HL-60 (cell line): ENCODE data around the gene SASH1.
A peak's percentile ranks its signal among the peaks of the same experiment; 100 is the strongest.

Experiments
- DNase-seq, 2 experiments: peaks; one replicate each; pipeline ENCODE4 v3.0.0-alpha.2; 2010 to 2020; ENCODE audit warnings: low read depth in 1 of 2, low spot score in 1 of 2
- H3K27ac ChIP-seq: fragments of 250-450 bp; sonication (Bioruptor Pico); replicated peaks from 2 replicates; pipeline ENCODE4 v1.5.1; 2020; ENCODE audit warnings: mild to moderate bottlenecking, moderate library complexity
- H3K27me3 ChIP-seq: fragments of 250-450 bp; sonication (Bioruptor Pico); 2 replicates; pipeline ENCODE4 v1.5.1; 2021; ENCODE audit warnings: mild to moderate bottlenecking, moderate library complexity; ENCODE audit not compliant: insufficient read depth, poor library complexity, severe bottlenecking
- H3K4me3 ChIP-seq: replicated peaks from 2 replicates; pipeline ENCODE4 v1.5.1; 2011; ENCODE audit warnings: mild to moderate bottlenecking, control low read depth, low read length; ENCODE audit not compliant: insufficient read depth
- GABPA ChIP-seq: IDR thresholded peaks from 2 replicates; pipeline ENCODE4 v1.6.1; 2012; ENCODE audit warnings: low read depth
- POLR2AphosphoS5 ChIP-seq: IDR thresholded peaks from 2 replicates; pipeline ENCODE4 v1.6.1; 2012; ENCODE audit warnings: low read depth
- REST ChIP-seq: IDR thresholded peaks from 2 replicates; pipeline ENCODE4 v1.6.1; 2012; ENCODE audit warnings: low read depth; ENCODE audit not compliant: insufficient replicate concordance
- SPI1 ChIP-seq: IDR thresholded peaks from 2 replicates; pipeline ENCODE4 v1.6.1; 2012; ENCODE audit warnings: low read depth, mild to moderate bottlenecking, borderline replicate concordance
- TF ChIP-seq, protein P1 (sequence below): IDR thresholded peaks from one replicate; pipeline ENCODE4 v1.5.1; 2011; ENCODE audit warnings: low read length, control low read depth, inconsistent platforms; ENCODE audit not compliant: insufficient read depth

The SASH1 gene

DNA sequence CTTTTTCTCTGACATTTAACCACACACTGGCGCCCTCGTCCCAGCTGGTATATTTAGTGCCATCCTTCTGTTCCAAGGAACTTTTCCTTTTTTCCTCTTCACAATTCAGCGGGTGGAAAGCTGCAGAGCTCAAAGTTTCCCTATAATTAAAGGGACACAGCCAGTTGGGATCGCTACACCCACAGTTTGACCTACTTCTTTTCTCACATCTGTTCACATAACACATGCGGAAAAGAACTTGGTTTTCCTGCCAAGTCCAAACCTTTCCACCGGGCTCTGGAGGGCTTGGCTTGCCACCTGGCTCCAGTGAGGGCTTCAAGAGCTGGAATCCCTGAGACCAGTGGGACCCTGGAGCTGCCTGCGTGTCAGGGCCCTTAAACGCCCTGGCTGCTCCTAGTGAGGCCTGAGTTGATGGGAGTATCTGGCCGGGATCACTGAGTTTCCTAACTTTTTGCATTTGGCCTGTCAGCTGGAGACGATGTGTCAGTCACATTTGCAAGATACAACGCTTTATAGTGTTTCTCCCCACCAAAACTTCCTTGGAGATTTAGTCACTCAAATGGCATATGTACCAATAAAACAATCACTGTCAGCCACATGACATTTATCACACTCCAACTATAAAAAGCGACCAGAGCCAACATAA, 176.0 kb downstream of the SASH1 start:
- Histone ChIP-seq H3K4me3 (no peak overlapping the region), H3K27me3 (no peaks in the 10 kb centered on the region), H3K27ac (no peak overlapping the region)
- no peak for TF ChIP-seq GABPA
- TF ChIP-seq REST: no peak
- no peak for TF ChIP-seq POLR2AphosphoS5
- no peak for TF ChIP-seq SPI1
- TF ChIP-seq, protein P1, sequence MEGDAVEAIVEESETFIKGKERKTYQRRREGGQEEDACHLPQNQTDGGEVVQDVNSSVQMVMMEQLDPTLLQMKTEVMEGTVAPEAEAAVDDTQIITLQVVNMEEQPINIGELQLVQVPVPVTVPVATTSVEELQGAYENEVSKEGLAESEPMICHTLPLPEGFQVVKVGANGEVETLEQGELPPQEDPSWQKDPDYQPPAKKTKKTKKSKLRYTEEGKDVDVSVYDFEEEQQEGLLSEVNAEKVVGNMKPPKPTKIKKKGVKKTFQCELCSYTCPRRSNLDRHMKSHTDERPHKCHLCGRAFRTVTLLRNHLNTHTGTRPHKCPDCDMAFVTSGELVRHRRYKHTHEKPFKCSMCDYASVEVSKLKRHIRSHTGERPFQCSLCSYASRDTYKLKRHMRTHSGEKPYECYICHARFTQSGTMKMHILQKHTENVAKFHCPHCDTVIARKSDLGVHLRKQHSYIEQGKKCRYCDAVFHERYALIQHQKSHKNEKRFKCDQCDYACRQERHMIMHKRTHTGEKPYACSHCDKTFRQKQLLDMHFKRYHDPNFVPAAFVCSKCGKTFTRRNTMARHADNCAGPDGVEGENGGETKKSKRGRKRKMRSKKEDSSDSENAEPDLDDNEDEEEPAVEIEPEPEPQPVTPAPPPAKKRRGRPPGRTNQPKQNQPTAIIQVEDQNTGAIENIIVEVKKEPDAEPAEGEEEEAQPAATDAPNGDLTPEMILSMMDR: no peak
- DNase-seq: no peak

GRCh38 chr6:148520109-148520841, 177.6 kb downstream of the SASH1 start:
- H3K4me3 ChIP-seq: no peak overlapping the region
- TF ChIP-seq SPI1 (peak; percentile 18; the same call in 1 of the 2 replicates), POLR2AphosphoS5 (no peak)
- no peak overlapping the region for H3K27ac ChIP-seq
- H3K27me3 ChIP-seq: no peaks in the 10 kb centered on the region
- no peak for DNase-seq

GRCh38 chr6:148521158-148521557, 178.5 kb downstream of the SASH1 start:
- Histone ChIP-seq H3K27ac (no peak overlapping the region), H3K27me3 (no peaks in the 10 kb centered on the region), H3K4me3 (no peak overlapping the region)
- TF ChIP-seq REST (no peak), POLR2AphosphoS5 (no peak), GABPA (no peak), SPI1 (no peak)
- TF ChIP-seq, protein P1: no peak
- DNase-seq: no peak

GRCh38 chr6:148521586-148521985, 178.9 kb downstream of the SASH1 start:
- Histone ChIP-seq H3K27me3 (no peaks in the 10 kb centered on the region), H3K27ac (no peak overlapping the region), H3K4me3 (no peak overlapping the region)
- DNase-seq: no peak
- TF ChIP-seq REST: no peak
- no peak for TF ChIP-seq SPI1
- TF ChIP-seq, protein P1: no peak
- TF ChIP-seq POLR2AphosphoS5: no peak
- no peak for TF ChIP-seq GABPA
